T-helper 1 cell treated with Interleukin-12 subunit alpha and Interleukin-12 subunit beta and Interleukin-4 antibody, amounts not matched to agents 30 μg/mL and 1 μg/mL, for 36 hours (primary cell): ENCODE measurements around the gene DCXR.

Experiments used
- H3K27ac Mint-ChIP-seq: one replicate; pipeline ENCODE4 v1.8.0; 2021; ENCODE audit warnings: mild to moderate bottlenecking, mixed read lengths
- H3K27me3 Mint-ChIP-seq: one replicate; pipeline ENCODE4 v1.8.0; 2021; ENCODE audit warnings: low read depth, mixed read lengths
- H3K36me3 Mint-ChIP-seq: one replicate; pipeline ENCODE4 v1.8.0; 2021; ENCODE audit warnings: low read depth, mixed read lengths
- H3K4me1 Mint-ChIP-seq: one replicate; pipeline ENCODE4 v1.8.0; 2021; ENCODE audit warnings: low read depth, mixed read lengths
- H3K4me3 Mint-ChIP-seq: one replicate; pipeline ENCODE4 v1.8.0; 2021; ENCODE audit warnings: mild to moderate bottlenecking, moderate library complexity, mixed read lengths
- H3K9me3 Mint-ChIP-seq: one replicate; pipeline ENCODE4 v1.8.0; 2021; ENCODE audit warnings: mixed read lengths

Gene DCXR

DNA sequence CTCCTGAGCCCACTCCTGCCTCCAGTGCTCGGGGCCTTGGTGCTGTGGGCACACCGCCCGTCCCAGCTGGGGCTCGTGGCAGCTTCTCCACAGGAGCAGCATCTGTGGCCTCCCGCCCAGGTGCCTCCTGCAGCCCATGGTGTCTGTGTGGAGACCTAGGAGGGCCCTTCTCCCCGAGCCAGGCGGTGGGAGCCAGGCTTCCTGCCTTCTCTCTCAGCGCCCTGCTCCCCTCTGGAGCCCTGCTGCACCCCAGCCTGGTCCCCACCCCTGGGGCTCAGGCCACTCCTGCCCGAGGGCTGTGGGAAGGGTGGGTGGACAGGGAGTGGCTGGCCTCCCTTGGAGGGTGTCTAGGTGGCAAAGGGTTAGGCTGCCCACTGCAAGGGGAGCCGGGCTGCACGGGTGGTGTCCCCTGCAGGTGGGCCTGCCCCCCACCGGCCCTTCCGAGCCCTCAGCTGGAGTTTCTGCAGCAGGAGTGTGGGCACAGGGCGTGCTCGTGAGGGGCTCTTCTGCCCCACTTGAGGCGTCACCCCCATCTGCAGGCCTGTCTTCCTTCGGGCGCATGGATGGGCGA, 25.8 kb downstream of the DCXR start:
- Mint-ChIP-seq H3K9me3 (no peaks in the 10 kb centered on the region), H3K4me3 (no peak overlapping the region), H3K4me1 (no peaks in the 10 kb centered on the region), H3K27me3 (no peaks in the 10 kb centered on the region), H3K36me3 (no peaks in the 10 kb centered on the region), H3K27ac (no peak overlapping the region)

DNA sequence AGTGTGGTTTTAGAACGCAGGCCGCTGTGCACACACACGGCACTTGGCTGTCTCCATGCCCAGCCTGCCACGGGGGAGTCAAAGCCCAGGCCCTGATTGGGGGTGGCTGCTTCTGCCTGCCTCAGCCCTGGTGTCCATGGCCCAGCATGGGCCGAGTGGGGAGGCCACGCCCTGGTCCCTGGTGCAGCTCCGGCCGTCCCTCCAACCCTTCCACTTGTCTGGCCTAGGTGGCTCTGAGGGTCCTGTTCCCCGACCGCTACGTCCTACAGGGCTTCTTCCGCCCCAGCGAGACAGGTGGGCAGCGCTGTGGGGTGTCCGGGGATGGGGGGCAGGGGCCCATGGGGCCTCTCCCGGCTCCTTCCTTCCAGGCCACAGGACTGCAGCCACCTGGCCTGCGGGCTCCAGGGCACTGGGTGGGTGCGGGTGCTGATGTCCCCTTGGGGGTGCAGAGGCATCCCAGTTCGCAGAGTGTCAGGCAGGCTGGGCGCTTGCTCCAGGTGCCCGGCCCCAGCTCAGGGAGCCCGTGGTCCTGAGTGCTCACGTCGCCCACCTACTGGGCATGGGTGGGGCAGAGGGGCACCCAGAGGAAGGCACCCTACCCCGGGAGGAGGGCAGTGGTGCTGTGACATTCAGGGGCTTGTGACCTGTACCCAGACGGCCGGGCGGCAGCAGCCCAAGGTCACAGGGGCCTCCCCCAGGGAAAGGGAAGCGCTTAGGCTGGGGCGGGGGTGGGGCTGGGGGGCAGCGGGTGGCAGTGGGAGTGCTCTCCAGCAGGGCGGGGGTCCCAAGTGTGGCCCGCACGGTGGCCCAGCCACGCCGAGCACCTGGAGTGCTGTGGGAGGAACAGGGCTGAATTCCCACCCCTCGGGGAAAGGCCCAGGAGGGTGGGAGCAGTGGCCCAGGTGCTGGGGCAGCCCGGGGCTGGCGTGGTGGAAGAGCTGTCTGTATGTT, 26.6 kb downstream of the DCXR start:
- no peak overlapping the region for H3K27ac Mint-ChIP-seq
- H3K9me3 Mint-ChIP-seq: no peaks in the 10 kb centered on the region
- no peaks in the 10 kb centered on the region for H3K36me3 Mint-ChIP-seq
- H3K27me3 Mint-ChIP-seq: no peaks in the 10 kb centered on the region
- H3K4me3 Mint-ChIP-seq: no peak overlapping the region
- no peaks in the 10 kb centered on the region for H3K4me1 Mint-ChIP-seq

DNA sequence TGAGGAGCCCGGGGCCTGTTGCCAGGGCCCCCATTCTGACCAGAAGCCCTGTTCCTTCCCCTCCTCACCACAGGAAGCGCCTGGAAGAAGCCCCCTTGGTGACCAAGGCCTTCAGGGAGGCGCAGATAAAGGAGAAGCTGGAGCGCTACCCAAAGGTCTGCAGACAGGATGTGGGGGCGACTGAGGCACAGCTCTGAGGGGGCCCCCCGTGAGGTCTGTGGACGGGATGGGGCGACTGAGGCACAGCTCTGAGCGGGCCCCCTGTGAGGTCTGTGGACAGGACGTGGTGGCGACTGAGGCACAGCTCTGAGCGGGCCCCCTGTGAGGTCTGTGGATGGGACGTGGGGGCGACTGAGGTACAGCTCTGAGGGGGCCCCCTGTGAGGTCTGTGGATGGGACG, 28.1 kb downstream of the DCXR start:
- no peaks in the 10 kb centered on the region for H3K27me3 Mint-ChIP-seq
- H3K27ac Mint-ChIP-seq: no peak overlapping the region

DNA sequence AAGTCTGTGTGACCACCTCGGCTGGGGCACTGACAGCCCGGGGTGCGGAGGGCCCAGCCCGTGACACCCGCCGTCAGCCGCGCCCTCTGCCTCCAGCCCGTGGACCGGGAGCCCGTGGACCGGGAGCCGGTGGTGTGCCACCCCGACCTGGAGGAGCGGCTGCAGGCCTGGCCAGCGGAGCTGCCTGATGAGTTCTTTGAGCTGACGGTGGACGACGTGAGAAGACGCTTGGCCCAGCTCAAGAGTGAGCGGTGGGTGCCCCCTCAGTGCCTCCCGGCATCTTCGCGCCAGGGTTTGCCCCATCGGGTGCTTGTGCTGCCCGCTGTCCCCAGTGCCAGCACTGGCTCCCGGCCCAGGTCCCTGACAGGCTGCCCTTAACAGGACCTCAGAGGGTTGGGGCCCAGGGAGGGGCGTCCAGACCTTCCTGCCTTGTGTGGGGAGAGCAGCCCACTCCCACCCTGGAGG, 28.5 kb downstream of the DCXR start:
- no peaks in the 10 kb centered on the region for H3K9me3 Mint-ChIP-seq
- no peaks in the 10 kb centered on the region for H3K27me3 Mint-ChIP-seq
- no peaks in the 10 kb centered on the region for H3K36me3 Mint-ChIP-seq
- no peak overlapping the region for H3K27ac Mint-ChIP-seq
- H3K4me3 Mint-ChIP-seq: no peak overlapping the region
- no peaks in the 10 kb centered on the region for H3K4me1 Mint-ChIP-seq

More for the DNA sequence above, 28.1 kb downstream of the DCXR start:
- Mint-ChIP-seq H3K4me1 (no peaks in the 10 kb centered on the region), H3K9me3 (no peaks in the 10 kb centered on the region), H3K36me3 (no peaks in the 10 kb centered on the region), H3K4me3 (no peak overlapping the region)

DNA sequence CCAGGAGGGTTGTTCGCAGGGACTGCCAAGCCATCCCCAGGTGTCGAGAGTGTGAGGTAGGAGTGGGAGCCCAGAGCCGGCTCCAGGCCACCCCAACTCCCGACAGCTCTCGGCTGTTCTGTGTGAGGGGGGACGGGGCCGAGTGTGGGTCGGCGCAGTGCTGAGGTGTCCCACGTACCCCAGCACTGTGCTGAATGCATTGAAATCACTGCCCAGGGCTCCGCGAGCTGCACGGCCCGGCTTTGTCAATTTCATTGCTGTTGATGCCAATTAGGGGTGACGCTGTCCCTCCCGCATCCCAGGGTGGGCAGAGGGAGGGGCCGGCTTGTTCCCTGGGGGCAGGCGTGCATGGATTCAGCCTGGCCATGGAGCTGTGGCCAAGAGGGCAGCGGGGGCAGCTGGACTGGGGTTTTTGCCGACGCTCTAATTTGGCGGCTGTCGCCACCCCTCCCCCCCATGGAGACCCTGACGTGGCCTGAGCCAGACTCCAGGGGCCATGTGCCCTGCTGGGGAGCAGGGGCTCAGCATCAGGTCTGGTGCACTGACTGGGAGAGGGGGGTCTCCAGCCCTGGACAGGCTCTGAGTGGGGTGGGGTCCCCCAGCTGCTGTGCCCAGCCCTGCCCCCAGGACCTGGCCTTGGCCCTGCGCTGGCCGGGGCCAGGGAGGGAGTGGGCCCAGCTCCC, 29.1 kb downstream of the DCXR start:
- Mint-ChIP-seq H3K9me3 (no peaks in the 10 kb centered on the region), H3K4me1 (no peaks in the 10 kb centered on the region), H3K36me3 (no peaks in the 10 kb centered on the region), H3K4me3 (no peak overlapping the region), H3K27me3 (no peaks in the 10 kb centered on the region), H3K27ac (no peak overlapping the region)

DNA sequence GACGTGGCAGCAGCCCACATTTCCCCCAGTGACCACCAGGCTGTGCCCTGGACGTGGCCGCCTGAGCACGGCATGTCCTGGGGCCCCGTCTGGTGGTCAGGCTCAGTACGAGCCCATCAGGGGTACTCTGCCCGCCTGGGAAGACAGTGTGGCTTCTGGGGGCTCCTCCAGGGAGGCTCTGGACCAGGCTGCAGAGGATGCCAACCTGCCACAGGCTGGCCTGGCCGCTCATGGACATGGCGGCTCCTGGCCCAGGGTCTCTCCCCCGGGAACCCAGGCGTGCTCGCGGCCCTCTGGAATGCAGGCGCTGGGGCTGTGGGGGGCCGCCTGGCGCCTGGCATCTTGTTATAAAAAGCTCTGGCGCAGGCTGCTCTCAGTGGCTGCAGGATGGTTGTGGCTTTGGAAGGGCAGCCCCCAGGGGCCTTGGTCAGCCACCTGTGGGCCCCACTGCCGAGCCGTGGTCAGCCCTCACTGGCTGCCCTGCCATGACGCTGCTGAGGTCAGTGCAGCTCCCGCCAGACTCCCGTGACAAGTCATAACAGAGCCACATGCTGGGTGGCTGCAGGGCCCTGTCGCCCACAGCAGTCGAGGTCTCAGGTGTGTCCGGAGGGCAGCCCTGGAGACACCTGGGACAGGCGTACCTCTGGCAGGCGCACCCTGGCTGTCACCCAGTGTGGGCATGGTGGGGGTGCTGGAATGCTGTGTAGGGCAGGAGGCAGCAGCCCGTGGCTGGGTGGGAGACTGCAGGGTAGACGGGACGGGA, 29.8 kb downstream of the DCXR start:
- H3K27ac Mint-ChIP-seq: no peak overlapping the region
- no peaks in the 10 kb centered on the region for H3K9me3 Mint-ChIP-seq
- H3K36me3 Mint-ChIP-seq: no peaks in the 10 kb centered on the region
- H3K27me3 Mint-ChIP-seq: no peaks in the 10 kb centered on the region
- H3K4me1 Mint-ChIP-seq: no peaks in the 10 kb centered on the region
- H3K4me3 Mint-ChIP-seq: no peak overlapping the region

DNA sequence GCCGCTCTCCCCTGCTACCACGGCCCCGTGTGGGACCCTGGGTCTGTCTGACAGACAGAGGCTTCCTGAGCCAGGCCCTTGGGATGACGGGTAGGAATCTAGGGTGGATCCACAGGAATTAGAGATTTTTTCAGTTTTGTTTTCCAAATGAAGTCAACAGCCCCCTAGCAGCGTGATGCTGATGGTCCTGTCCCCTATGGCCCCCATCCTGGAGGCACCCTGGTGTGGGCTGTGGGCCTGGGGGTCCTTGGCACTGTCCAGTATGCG, 30.3 kb downstream of the DCXR start:
- H3K27me3 Mint-ChIP-seq: no peaks in the 10 kb centered on the region
- no peaks in the 10 kb centered on the region for H3K9me3 Mint-ChIP-seq
- no peak overlapping the region for H3K27ac Mint-ChIP-seq
- no peaks in the 10 kb centered on the region for H3K4me1 Mint-ChIP-seq
- no peaks in the 10 kb centered on the region for H3K36me3 Mint-ChIP-seq
- H3K4me3 Mint-ChIP-seq: no peak overlapping the region

DNA sequence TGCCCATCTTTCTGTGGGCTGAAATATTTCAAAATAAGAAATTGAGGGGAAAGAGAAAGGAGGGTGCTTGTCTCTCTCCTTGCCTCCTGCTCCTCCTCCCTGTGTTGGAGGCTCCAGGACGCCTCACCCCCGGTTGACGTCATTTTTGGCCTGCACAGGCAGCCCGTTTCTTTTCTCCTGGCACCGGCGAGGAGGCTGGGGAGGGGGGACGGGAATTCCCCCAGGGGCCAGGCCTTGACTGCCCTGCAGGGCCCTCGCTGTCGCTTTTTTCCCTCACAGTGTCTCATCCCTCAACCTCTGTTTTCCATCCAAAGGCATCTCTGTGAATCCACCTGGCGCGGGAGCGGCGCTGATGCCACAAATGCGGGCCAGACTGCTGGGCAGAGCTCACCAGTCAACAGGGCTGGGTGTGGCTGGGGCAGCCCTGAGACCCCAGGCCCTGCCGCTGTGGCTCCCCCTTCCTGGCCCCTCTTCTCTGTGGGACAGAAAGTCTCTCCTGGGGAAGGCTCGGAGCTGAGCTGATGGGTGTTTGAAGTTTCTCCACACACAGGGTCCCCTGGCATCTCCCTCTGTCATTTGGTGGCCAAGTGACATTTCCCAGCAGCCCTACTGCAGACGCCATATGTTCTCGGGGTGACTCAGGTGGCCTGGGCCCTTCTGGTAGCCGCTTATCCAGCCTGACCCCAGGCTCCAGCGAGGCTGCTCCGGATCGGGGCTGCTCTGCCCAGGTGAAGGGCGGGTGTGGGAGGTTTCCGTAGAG, 30.8 kb downstream of the DCXR start:
- no peaks in the 10 kb centered on the region for H3K4me1 Mint-ChIP-seq
- no peak overlapping the region for H3K4me3 Mint-ChIP-seq
- H3K27ac Mint-ChIP-seq: no peak overlapping the region
- H3K9me3 Mint-ChIP-seq: no peaks in the 10 kb centered on the region
- H3K36me3 Mint-ChIP-seq: no peaks in the 10 kb centered on the region
- H3K27me3 Mint-ChIP-seq: no peaks in the 10 kb centered on the region

DNA sequence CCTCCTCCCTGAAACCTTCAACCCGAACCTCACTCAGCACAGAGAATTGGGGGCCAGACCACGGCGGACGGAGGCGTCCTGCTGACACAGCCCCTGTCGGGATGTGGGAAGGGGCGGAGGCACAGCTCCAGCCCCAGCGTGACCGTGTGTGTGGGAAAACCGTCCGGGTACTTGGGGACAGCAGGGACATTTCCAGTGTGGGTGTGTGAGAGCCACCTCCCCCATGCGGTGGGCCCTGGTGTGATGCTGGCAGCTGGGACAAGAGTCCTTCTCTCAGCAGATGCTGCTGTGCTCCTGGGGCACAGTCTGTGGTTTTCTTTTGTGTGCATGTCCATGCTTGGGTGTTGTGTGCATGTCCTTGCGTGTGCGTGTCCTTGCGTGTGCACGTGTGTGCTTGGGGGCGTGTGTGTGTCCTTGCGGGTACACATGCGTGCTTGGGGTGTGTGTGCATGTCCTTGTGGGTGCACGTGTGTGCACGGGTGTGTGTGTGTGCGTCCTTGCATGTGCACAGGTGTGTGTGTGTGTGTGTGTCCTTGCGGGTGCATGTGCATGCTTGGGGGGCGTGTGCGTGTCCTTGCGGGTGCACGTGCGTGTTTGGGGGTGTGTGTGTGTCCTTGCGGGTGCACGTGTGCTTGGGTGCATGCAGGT, 31.7 kb downstream of the DCXR start:
- no peak overlapping the region for H3K4me3 Mint-ChIP-seq
- no peaks in the 10 kb centered on the region for H3K9me3 Mint-ChIP-seq
- no peaks in the 10 kb centered on the region for H3K27me3 Mint-ChIP-seq
- H3K36me3 Mint-ChIP-seq: no peaks in the 10 kb centered on the region
- no peak overlapping the region for H3K27ac Mint-ChIP-seq
- H3K4me1 Mint-ChIP-seq: no peaks in the 10 kb centered on the region

DNA sequence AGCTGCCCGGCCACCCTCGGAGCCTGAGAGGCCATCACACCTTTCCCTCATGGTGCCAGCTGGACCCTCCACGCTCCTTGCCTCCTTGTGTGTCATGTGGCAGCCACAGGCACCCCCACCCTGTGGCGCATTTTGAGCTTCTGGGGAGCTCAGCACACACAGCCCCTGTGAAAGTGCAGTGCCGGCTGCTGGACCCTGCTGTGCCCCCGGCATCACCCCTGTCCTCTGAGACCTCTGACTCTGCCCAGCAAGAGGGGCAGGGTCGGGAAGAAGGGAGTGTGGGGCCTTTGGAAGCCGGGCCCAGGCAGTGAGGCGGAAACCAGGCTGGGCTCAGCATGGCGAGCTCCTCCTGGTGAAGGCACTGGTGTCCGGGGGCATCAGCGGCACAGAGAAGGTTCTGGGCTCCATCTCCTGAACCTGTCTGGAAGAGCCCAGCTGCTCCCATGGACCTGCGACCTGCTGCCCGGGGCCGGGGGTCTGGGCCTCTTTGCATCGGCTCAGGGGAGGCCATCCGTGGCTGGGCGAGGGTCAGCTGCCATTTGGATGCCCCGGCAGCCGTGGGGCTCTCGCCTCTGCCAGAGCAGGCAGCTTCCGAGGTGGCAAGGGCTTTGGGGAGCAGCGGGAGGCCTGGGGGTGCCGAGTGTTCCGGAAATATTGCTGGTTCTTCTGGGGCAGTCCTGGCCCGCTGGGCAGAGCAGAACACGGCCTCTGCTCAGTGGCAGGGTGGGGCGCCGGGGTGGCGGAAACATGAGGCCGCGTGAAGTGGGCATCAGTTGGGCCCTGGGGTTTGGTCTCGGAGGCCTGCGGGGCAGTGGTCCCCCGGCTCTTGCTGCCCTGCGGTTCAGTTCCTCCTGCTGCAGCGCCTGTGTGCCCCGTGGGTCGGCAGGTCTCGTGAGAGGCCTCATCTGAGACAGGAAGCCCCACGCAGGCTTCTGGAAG, 32.7 kb downstream of the DCXR start:
- Mint-ChIP-seq H3K4me1 (no peaks in the 10 kb centered on the region), H3K4me3 (no peak overlapping the region), H3K36me3 (no peaks in the 10 kb centered on the region), H3K27me3 (no peaks in the 10 kb centered on the region), H3K27ac (no peak overlapping the region), H3K9me3 (no peaks in the 10 kb centered on the region)

DNA sequence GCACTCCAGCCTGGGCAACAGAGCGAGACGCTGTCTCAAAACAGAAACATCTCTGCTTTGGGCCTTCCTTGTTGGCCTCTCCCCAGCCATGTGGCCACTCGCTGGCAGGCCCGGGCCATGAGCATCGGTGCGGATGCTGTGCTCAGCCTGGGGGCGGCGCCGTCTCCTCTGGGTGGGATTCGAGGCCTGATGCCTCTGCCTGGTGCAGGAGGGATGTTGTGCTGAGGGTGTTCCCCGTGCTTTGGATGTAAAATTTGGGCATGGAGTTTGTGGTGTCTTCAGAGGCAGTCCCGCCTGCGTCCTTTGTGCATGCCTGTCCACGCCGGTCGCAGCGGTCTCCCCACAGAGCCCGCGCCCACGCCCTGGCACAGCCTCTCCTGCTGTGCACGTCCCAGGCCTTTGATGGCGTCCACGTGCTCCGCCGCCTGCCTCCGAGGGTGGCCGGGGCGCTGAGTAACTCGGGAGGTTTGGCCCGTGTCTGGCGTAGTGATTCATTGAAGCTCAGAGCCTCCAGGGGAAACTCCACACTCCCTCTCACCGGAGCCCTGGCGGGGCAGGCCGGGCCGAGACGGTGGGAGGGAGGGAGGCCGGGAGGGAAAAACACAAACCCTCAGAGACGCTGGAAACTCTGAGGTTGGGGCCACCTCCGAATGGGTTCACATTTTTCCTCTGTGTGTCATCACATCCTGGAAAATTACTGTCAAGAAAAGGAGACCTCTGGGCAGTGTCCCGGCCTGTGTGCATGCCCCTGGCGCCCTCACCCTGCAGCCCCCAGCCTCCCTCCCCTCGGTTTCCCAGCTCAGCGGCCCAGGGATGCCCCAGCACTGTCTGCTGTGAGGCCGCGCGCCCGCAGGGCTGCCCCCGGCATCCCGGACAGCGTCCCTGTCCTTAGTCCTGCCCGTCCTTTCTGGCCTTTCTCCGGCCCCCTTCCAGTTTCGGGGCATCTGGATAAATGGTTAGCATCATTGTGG, 33.8 kb downstream of the DCXR start:
- H3K9me3 Mint-ChIP-seq: no peaks in the 10 kb centered on the region
- no peak overlapping the region for H3K27ac Mint-ChIP-seq
- H3K4me1 Mint-ChIP-seq: no peaks in the 10 kb centered on the region
- no peak overlapping the region for H3K4me3 Mint-ChIP-seq
- no peaks in the 10 kb centered on the region for H3K36me3 Mint-ChIP-seq
- no peaks in the 10 kb centered on the region for H3K27me3 Mint-ChIP-seq

DNA sequence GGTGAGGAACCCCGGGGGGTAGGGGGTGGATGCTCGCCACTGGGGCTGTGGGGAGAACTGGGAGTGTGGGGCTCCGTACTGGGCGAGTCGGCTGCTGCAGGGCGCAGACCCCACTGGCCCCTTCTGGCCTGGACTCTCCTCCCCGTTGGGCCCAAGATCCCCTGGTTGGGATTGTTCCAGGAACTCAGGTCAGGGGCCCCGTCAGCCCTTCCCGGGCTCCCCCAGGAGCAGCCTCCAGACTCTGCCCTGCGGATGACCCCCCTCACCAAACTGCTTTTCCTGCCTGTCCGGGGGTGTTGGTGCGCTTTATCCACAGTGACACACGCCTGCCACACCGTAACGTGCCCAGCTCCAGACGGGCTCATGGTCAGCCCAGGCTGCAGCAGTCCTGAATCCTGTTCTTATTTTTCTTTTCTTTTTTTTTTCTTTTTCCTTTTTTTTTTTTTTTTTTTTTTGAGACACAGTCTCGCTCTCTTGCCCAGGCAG, 35.9 kb downstream of the DCXR start:
- Mint-ChIP-seq H3K9me3 (no peaks in the 10 kb centered on the region), H3K4me1 (no peaks in the 10 kb centered on the region), H3K36me3 (no peaks in the 10 kb centered on the region), H3K27me3 (no peaks in the 10 kb centered on the region), H3K4me3 (no peak overlapping the region), H3K27ac (no peak overlapping the region)
